Colonic mucosa (tissue), 4 donors: ENCODE measurements around the gene TUBB2B. TPM values are rescaled to one million over a fixed set of nuclear protein-coding genes. Genes with fewer than 3 reads are reported as not detected.
A peak's percentile ranks its signal among the peaks of the same experiment; 100 is the strongest.

Experiments used
- DNase-seq: peaks from one replicate; pipeline ENCODE4 v3.0.0-alpha.2; 2020
- H3K27ac ChIP-seq: fragments of 200-600 bp; one replicate; pipeline ENCODE4 v1.8.0; 2021
- H3K27me3 ChIP-seq: fragments of 200-600 bp; one replicate; pipeline ENCODE4 v1.8.0; 2021
- H3K36me3 ChIP-seq: fragments of 200-600 bp; one replicate; pipeline ENCODE4 v1.8.0; 2021
- H3K4me1 ChIP-seq: fragments of 200-600 bp; one replicate; pipeline ENCODE4 v1.8.0; 2021; ENCODE audit warnings: mild to moderate bottlenecking
- H3K4me3 ChIP-seq: fragments of 200-600 bp; one replicate; pipeline ENCODE4 v1.8.0; 2021
- H3K9ac ChIP-seq, 2 donors: one replicate each; pipeline ENCODE4 v1.7.0; 2013; ENCODE audit warnings: control low read depth in 2 of 2, low read depth in 2 of 2, low read length in 2 of 2
- H3K9me3 ChIP-seq: fragments of 200-600 bp; one replicate; pipeline ENCODE4 v1.8.0; 2021
- intact Hi-C: fragments of 100-400 bp; cut with DNase I; formaldehyde crosslinking; loops from one replicate; pipeline ENCODE4 v1.14.1; 2022
- total RNA-seq, 2 donors: library from RNA; stranded (reverse); fragmentation: NEBNext Ultra II Directional in 1 of 2; extraction: Animal tissue kit (Norgen Biotek cat#: 25700) in 1 of 2; gene quantifications; one replicate each; pipeline ENCODE4 v1.2.1, GENCODE V29; 2021
- TF ChIP-seq, protein P1 (sequence below): fragments of 200-600 bp; IDR thresholded peaks from one replicate; pipeline ENCODE4 v1.8.0; 2022; ENCODE audit warnings: antibody characterized with exemption, mild to moderate bottlenecking
- donor health status: healthy.
- donor health status: DM: no; HTN: no; CAD: no.
- donor health status: DM: no; HTN: no; CAD: no.

TUBB2B gene
- total RNA-seq, 2 donors from 2014 or later: 2.3 to 5.8 TPM

DNA sequence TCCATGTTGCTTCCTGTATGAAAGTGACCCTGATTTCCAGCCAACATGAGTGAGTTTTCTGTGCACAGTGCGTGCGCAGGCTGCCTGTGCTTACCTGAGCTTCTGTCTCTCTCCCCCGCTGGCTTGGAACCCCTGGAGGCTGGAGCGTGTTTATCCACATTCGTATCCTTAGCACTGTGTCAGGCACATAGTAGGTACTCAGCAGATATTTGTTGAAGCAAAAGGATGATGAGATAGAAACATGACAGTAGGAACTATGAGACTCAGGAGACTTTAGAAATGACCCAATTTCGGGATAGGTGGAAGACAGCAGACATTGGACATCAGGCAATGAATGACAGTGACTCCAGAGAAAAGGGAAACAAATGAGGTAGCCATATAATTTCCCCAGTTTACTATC lies 15.2 kb downstream of the TUBB2B start:
- intact Hi-C loops: no loop called here
- no peak for DNase-seq
- no peaks in the 10 kb centered on the region for H3K27me3 ChIP-seq
- no peaks in the 10 kb centered on the region for H3K9me3 ChIP-seq
- H3K4me1 ChIP-seq: no peaks in the 10 kb centered on the region
- H3K27ac ChIP-seq: no peak overlapping the region
- no peak overlapping the region for H3K4me3 ChIP-seq
- H3K36me3 ChIP-seq: no peaks in the 10 kb centered on the region
- TF ChIP-seq, protein P1, sequence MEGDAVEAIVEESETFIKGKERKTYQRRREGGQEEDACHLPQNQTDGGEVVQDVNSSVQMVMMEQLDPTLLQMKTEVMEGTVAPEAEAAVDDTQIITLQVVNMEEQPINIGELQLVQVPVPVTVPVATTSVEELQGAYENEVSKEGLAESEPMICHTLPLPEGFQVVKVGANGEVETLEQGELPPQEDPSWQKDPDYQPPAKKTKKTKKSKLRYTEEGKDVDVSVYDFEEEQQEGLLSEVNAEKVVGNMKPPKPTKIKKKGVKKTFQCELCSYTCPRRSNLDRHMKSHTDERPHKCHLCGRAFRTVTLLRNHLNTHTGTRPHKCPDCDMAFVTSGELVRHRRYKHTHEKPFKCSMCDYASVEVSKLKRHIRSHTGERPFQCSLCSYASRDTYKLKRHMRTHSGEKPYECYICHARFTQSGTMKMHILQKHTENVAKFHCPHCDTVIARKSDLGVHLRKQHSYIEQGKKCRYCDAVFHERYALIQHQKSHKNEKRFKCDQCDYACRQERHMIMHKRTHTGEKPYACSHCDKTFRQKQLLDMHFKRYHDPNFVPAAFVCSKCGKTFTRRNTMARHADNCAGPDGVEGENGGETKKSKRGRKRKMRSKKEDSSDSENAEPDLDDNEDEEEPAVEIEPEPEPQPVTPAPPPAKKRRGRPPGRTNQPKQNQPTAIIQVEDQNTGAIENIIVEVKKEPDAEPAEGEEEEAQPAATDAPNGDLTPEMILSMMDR: no peak
- H3K9ac ChIP-seq: no peak overlapping the region

DNA sequence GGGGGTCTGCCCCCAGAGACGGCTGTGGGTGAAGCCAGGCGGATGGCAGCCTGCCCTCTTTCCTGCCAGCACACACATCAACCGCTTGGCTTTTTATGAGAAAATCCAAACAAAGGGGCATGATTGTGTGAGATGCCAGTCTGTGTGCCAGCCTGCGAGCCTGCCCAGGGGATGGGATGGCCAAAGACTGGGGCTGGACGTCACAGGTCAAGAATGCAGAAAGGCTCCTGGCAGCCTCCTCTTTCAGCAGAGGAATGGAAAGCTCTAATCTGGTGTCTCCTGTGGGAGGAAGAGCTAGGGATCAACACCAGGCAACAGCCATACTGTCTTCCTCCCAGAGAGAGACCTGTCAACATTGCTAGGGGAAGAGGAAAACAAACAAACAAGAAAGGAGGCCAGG lies 15.8 kb downstream of the TUBB2B start:
- DNase-seq: no peak
- Histone ChIP-seq H3K27ac (no peak overlapping the region), H3K36me3 (no peaks in the 10 kb centered on the region), H3K9ac (no peak overlapping the region), H3K4me1 (no peaks in the 10 kb centered on the region), H3K9me3 (no peaks in the 10 kb centered on the region), H3K4me3 (no peak overlapping the region), H3K27me3 (no peaks in the 10 kb centered on the region)
- intact Hi-C loops: no loop called here
- TF ChIP-seq, protein P1: no peak

DNA sequence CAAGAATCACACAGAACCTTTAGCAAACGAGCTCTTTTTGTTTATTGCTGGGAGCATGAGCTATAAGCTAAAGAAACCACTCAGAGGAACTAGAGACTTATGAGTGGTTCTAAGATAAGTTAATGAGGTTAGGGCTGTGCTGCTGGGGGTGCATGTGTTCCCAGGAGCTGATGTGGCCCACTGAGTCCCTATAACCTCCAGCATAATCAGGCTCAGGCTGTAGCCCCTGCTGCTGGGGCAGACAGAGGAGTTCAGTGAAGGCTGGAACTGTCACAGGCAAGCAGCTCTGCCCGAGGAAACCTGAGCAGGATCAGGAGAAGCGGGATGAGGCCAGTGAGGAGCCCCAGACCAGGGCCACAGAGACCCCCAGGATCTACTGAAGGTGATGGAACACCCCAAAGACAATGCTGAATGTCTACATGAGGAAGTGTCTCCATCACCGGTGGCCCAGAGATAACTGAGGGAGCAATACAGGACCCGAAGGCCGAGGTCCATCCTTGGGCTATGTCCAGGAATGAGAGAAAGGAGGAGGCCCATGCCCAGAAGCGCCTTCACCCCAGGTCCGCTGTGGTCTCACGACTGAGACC lies 17.3 kb downstream of the TUBB2B start:
- no peak overlapping the region for H3K9ac ChIP-seq
- DNase-seq: no peak

DNA sequence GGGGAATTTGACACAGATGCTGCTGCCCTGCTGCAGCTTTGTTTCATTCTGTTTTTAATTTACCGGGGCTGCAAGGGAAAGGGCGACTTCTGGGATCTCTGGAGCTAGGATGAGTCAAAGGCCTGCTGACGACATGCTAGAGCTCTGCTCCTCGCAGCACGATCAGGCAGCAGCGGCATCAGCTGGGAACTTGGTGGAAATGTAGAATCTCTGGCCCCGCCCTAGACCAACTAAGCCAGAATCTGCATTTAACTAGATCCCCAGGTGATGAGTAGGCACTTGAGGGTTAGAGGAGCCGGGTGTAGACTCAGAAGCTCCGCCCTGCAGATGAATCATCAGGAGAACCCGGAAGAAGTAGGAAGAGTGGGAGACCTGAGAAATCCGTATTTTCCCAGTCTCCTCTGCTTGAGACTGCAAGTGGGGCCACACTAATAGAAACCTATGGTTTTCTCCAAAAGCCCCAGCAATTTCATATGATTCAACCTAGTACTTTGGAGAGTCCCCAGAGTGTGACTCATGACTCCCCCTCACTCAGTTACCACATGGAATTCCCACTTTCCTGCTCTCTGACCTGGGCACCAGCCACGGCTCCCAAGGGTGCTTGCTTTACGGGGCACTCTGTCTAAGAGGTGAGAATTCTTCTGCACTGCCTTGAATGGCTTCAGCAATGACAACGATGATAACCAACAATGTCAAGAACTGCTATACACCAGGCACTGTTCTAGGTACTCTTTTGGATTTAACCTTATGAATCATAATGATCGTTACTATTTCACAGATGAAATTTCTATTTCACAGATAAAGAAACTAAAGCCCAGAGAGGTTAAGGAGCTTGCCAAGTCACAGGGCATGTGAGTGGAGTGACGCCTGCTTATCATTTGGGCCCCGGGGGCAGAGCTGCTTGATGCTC lies 18.1 kb downstream of the TUBB2B start:
- H3K9me3 ChIP-seq: no peaks in the 10 kb centered on the region
- no peak overlapping the region for H3K9ac ChIP-seq
- H3K4me1 ChIP-seq: no peaks in the 10 kb centered on the region
- H3K27ac ChIP-seq: no peak overlapping the region
- intact Hi-C loops: no loop called here
- no peak overlapping the region for H3K4me3 ChIP-seq
- no peaks in the 10 kb centered on the region for H3K27me3 ChIP-seq
- TF ChIP-seq, protein P1: no peak
- DNase-seq: peak; percentile 70
- H3K36me3 ChIP-seq: no peaks in the 10 kb centered on the region

More for the DNA sequence above, 17.3 kb downstream of the TUBB2B start:
- Histone ChIP-seq H3K27ac (no peak overlapping the region), H3K36me3 (no peaks in the 10 kb centered on the region), H3K4me3 (no peak overlapping the region), H3K27me3 (no peaks in the 10 kb centered on the region), H3K4me1 (no peaks in the 10 kb centered on the region), H3K9me3 (no peaks in the 10 kb centered on the region)
- intact Hi-C loops: no loop called here
- TF ChIP-seq, protein P1: no peak

DNA sequence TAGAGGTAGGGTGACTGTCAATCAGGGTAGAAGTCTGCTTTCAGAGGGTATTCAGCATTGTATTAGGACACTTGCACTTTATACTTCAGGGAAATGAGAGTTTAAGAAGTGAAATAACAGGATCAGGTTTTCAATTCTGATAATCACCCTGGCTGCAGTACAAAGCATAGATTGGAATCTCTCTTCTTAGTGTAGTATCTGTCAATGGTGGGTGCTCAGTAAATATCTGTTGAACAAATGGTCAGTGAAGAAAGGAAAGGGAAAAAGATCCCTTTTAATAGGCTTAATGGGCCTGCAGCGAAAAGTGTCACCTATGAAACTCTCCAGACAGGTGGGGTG lies 18.7 kb downstream of the TUBB2B start:
- DNase-seq: no peak
- no peaks in the 10 kb centered on the region for H3K36me3 ChIP-seq
- no peak overlapping the region for H3K9ac ChIP-seq
- H3K9me3 ChIP-seq: no peaks in the 10 kb centered on the region
- TF ChIP-seq, protein P1: no peak
- intact Hi-C loops: no loop called here
- no peak overlapping the region for H3K4me3 ChIP-seq
- H3K27ac ChIP-seq: no peak overlapping the region
- H3K4me1 ChIP-seq: no peaks in the 10 kb centered on the region
- no peaks in the 10 kb centered on the region for H3K27me3 ChIP-seq
